ENCODE results near the gene ASB16.
"Not testable (repeated sequence)": the region's sequence is repeated elsewhere in the genome, so short reads cannot be mapped to it uniquely, and the experiment has no call there.

Gene ASB16, protein sequence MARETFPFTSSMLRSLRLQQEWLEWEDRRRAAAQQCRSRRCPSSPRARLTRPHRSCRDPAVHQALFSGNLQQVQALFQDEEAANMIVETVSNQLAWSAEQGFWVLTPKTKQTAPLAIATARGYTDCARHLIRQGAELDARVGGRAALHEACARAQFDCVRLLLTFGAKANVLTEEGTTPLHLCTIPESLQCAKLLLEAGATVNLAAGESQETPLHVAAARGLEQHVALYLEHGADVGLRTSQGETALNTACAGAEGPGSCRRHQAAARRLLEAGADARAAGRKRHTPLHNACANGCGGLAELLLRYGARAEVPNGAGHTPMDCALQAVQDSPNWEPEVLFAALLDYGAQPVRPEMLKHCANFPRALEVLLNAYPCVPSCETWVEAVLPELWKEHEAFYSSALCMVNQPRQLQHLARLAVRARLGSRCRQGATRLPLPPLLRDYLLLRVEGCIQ

DNA sequence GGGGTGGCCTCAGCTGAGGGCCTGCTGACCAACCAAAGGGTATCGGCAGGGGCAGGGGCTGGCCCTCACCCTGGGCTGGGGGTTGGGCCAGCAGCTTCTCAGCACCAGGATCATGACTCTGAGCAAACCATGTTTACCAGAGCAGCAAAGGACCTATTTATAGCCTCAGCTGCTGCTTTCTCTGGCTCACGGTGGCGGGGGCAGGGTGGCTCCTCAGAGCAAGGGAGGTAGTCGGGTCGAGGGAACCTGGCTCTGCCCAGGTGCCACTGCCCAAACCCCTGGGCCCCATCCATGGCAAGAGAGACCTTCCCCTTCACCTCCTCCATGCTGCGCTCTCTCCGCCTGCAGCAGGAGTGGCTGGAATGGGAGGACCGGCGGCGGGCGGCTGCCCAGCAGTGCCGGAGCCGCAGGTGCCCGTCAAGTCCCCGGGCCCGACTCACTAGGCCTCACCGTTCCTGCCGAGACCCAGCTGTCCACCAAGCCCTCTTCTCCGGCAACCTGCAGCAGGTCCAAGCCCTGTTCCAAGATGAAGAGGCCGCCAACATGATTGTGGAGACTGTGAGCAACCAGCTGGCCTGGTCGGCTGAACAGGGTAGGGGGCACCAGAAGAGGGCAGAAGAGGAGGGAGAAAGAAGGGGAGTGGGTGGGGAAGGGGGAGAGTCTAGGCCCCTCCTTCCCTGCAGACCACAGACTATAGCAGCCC lies at the start of gene ASB16:
Gene ASB16 (plus strand): TSS at position 206 of the 703 bp plus-strand sequence. CDS start 86 bp downstream, at position 292.
- DNase-seq: no peak

GRCh38 chr17:44120851-44121605 lies 49.5 kb upstream of the ASB16 start:
- DNase-seq: no peak

- DNase-seq: no peak
Observed at GRCh38 chr17:44121997-44122815, 48.3 kb upstream of the ASB16 start.

DNA sequence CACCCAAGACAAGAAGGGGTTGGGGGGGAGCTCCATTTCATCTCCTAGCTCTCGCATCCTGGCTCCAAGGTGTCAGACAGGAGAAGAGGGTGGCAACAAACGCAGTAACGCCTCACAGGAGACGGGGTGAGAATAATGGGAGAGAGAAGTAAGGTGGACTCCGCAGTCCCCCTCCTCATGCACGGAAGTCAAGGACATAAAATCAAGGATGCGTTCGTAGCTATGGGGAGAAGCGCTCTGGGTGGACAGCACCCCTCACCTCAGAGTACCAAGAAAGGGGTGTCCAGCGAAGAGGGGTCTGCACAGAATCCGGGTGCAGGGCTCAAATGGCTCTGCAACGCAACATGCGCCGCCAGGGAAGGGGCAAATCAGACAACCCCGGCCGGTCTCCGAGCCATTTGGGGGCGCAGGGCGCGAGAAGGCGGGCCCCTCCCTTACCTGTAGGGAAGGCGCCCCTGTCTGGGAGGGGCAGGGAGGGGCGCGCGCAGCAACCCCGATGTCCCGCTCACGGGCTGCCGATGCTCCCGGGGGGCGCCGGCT lies 47.6 kb upstream of the ASB16 start:
- DNase-seq: no peak

DNA sequence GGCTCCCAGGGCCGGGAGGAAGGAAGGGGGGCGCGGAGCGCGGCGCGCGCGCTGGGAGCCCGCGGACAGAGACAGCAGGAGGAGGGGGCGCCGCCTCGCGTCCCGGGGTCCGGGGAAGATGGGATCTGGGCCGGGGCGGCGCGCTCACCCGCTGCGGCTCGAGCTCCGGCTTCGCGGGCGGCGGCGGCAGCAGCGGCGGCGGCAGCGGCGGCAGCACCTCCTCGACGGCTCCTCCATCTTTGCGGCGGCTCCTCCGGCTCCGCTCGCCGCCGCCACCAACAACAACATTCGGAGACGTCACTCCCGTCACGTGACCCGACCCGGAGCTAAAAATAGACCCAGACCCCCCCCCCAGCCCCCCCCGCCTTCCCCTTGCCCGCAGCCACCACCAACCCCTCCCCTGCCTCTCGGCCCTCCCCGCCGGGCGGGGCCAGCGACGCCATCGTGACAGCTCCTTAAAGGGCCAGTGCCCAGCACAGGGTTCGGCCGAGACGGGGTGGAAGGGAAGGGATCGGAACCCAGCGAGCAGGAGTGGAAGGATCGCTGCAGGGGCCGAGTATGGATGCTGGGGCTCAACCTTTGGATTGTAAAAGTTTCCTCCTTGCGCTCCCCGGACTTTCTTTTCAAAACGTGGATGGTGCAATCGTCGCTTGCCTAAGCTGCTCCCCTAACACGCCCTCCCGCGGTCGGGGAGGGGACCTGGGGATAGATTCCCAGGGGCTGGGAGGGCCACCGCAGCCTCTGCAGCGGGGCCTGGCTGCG lies 47.0 kb upstream of the ASB16 start, which contains the start of gene HDAC5:
Gene HDAC5 (minus strand): TSS at position 286 of the 762 bp plus-strand sequence. CDS start 6,126 bp downstream, outside the sequence.
- peak; percentile 94 to 98 for DNase-seq

DNA sequence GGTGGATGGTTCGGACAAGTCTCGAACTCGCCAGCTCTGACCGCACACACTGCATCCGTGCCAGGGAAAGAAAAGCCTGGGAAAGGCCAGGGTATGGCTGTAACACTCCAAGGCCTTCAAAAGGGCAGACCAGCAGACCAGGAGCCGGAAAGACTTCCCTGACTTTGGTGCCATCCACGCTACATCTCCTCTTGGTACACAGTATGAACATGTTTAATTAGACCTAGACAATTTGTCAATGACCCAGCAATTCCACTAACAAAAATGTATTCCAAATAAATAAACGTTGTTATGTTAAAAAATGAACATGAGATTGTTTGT lies 46.4 kb upstream of the ASB16 start:
- no peak for DNase-seq

DNA sequence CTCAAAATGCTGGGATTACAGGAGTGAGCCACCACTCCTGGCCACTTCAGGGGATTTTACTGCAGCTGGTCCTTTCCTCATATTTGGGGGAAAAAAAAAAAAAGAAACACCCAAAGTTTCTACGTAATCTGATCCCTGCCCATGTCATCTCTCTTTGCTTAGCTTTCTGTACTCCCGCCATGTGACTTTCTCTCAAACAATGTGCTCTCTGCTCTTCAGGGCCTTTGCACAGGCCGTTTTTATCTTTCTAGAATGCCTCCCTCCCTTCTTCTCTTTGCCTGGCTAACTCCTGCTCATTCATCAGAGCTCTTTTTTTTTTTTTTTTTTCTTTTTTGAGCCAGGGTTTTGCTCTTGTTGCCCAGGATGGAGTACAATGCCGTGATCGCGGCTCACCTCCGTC lies 42.1 kb upstream of the ASB16 start:
- DNase-seq: no peak

DNA sequence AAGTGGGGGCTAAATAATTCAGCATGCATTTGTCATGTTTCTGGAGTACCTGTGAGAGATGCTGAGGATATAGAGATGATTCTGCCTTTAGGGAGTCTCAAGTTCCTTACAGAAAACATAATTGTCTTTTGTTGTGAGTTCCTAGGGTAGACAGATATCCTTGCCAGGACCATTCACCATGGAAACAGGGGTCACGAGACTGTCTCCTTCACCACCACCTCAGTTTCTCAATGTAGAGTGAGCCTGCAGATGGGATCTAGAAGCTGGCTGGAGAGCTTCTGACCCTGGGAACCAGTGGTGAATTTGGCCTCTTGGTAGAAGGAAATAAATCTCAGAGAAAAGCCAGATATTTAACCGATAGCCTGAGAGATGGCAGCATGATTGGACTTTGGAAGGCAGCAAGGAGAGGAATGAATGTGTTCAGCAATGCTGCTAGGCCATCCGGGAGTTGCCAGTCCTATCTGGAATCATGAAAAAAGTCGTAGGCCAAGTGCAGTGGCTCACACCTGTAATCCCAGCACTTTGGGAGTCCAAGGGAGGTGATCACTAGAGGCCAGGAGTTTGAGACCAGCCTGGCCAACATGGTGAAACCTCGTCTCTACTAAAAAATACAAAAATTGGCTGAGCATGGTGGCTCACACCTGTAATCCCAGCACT lies 39.7 kb upstream of the ASB16 start:
- DNase-seq: no peak

DNA sequence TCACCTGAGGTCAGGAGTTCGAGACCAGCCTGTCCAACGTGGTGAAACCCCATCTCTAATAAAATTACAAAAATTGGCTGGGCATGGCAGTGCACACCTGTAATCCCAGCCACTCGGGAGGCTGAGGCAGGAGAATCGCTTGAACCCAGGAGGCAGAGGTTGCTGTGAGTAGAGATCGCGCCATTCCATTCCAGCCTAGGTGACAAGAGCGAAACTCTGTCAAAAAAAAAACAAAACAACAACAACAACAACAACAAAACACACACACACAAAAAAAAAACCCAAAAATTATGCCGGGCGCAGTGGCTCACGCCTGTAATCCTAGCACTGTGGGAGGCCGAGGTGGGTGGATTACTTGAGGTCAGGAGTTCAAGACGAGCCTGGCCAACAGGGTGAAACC lies 39.1 kb upstream of the ASB16 start:
- not testable (repeated sequence) for DNase-seq

DNA sequence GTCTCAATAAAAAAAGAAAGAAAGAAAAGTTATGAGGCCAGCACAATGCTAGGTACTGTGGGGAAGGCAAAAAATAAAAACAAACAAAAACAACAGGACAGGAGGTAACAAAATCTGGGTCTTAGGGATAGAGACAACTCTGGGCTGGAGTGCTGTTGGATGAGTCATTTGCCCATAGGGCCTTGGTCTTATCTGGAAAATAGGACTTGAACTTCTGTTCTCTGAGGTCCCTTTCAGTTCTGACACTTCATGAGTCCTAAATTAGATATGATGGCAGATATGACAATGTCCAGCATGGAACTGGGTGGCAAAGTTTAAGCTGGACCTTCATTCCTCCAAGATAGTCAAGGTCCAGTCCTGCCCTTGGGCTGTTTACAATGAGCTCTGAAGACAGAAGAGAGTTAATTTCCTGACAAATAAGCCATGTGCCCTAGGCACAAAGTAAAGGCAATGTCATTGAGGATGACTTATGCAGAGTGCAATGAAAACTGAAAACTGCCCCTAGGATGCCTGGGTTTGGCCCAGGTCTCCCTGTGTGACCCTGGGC lies 38.2 kb upstream of the ASB16 start:
- no peak for DNase-seq

DNA sequence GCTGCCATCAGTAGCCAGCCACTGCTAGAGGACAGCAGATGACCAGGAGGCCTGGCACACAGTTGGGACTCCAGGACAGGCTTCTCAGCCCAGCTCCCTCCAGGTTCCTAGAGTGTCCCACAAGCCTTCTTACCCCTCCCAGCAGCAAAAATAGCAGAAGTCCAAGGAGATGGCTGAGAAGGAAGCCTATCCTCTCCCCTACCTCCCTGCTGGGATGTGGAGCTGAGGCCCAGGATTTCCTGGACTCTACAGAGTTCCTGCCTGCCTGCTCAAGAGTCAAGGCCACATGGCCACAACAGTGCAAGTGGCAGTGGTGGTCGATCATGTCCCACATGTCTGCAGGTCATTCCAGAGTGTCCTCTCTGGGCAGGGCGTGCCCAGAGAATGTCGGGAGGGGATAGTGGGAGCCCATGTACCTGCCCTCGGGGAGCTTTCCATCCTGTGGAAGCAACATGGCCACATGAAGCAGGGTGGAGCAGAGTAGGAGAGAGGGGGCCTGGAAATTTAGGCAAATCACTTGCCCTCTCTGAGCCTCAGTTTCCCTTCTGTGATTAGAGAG lies 36.5 kb upstream of the ASB16 start:
- DNase-seq: no peak

DNA sequence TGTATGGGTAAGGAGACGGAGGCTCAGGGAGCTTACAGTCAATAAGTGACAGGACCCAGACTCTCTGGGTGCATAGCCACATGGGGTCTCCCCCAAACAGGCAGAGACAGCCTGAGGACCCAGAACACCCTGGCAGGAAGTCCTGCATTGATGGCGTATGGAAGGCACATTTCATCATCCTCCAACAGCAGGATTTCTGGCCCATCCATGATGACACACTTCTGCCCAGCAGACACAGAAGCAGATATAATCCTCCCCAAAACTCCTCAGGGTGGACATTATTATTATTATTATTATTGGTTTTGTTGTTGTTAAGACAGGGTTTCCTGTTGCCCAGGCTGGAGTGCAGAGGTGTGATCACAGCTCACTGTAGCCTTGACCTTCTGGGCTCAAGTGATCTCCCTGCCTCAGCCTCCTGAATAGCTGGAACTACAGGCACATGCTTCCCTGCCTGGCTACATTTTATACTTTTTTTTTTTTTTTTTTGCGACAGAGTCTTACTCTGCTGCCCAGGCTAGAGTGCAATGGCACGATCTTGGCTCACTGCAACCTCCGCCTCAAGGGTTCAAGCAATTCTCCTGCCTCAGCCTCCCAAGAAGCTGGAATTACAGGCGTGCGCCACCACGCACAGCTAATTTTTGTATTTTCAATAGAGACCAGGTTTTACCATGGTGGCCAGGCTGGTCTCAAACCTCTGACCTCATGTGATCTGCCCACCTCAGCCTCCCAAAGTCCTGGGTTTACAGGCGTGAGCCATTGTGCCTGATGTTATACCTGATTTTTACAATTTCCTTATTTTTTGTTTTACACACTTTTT lies 35.5 kb upstream of the ASB16 start:
- DNase-seq: no peak

DNA sequence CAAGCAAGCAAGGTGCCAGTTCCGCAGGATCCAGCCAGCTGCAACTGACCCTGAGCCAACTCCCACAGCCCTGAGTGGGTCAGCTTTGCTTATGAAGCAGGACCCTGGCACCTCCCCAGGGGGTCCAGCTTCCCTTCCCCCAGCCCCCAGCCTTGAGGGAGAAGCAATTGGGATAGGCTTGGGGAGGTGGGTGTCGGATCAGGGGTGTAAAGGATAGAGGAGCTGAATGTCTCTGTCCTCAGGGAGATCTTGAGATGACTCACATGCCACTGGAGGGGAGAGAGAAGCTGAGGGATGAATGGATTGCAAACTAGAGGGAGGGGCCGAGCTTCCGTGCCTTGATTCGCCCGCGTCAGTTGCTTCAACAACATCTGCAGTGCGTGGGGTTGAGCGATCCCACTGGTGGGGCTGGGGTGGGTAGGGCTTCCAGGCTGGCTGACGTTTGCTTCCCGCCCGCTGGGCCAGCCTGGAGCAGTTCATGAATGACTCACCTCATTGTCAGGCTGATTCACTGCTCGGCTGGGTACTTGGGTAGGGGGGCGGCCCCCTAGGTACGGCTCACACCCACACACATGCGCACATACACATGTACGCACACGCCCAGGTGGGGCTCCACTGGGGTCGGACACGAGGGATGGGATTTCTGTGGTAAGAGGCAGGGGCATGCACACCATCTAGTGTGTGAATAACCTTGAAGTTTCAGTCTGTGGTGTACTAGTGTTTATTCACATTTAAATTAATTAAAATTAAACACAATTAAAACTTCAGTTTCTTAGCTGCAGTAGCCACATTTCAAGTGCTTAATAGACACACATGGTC lies 32.4 kb upstream of the ASB16 start:
- peak; percentile 28 to 31 for DNase-seq

- DNase-seq: not testable (repeated sequence)
Observed at GRCh38 chr17:44143921-44144320, 26.6 kb upstream of the ASB16 start.

GRCh38 chr17:44144966-44145739 lies 25.4 kb upstream of the ASB16 start:
- no peak for DNase-seq

DNA sequence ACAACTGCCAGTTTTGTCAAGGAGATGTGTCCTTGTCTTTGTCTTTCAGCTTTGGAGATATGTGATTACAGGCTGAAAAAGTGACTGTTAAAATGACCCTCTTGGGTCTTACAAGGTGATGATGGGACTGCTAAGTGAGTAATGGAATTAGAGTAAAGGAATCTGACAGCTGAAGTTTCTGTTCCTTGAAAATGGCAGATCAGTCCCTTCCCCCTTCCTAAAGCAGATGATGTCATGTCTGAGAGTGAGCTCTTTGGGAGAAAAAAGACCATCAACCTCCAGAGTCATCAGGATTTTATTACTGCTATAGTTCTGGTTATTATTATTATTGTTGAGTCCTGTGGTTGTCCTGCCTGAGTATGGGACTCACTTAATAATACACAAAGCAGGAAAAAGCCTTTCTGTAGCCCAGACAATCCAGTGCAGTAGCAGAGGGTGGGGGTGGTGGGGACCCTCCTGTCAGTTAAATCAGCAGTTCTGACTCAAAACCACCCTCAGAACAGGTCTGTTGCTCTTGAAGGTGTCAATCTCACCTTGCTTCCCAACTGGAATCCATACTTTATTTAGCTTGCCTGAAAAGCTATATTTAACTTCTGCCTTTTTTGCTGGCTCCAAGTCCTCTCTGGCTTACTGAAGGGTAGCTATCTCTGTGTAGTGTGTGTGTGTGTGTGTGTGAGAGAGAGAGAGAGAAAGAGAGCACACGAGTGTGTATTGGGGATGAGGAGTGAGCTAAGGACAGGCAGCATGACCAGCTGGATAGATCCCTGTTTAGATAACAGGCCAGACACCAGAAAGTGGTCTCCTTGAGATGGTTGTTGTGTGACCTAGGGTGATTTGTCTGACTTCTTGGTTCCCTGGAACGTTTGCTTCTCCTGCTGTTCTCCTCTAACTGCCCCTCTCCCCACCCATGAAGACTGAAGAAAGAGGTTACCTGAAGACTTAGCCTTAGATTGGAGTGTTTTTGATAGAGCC lies 23.8 kb upstream of the ASB16 start:
- DNase-seq: no peak
